Measurements from ENCODE around the gene DNM3.

DNA sequence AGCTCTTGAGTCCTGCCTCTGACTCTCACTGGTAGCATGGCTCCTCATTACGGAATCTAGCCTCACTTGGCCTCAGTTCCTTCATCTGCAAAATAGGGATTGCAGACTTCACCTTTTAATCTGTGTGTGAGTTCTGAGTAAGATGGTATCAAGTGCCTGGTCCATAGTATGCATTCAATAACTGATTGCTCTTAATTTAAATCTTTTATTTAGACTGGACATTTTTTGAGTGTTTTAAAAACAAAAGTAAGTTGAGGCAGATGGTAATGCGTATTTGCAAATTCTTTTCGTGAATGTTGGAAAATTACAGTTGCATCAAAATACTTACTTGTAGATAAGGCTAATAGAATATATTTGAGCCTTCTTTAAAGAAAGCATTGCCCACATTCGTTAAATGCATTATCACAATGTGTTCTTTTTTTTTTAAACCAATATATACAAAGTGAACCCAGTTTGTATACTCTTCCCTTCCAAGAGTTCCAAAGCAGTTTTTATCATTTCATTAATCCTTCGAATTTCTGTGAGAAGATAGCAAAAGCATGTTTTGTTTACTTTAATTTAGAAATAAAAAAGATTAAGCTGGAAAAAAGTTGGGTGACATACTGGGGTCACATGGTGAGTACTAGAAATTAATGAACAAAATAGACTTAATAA, 8.1 kb downstream of the DNM3 start:
- TF ChIP-seq, protein P1, sequence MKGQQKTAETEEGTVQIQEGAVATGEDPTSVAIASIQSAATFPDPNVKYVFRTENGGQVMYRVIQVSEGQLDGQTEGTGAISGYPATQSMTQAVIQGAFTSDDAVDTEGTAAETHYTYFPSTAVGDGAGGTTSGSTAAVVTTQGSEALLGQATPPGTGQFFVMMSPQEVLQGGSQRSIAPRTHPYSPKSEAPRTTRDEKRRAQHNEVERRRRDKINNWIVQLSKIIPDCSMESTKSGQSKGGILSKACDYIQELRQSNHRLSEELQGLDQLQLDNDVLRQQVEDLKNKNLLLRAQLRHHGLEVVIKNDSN (IDR thresholded peaks at IDR 0.05; ENCODE audit: borderline replicate concordance, extremely low read length, insufficient read depth, low read depth, low read length), result no peak
- TF ChIP-seq, protein P2, sequence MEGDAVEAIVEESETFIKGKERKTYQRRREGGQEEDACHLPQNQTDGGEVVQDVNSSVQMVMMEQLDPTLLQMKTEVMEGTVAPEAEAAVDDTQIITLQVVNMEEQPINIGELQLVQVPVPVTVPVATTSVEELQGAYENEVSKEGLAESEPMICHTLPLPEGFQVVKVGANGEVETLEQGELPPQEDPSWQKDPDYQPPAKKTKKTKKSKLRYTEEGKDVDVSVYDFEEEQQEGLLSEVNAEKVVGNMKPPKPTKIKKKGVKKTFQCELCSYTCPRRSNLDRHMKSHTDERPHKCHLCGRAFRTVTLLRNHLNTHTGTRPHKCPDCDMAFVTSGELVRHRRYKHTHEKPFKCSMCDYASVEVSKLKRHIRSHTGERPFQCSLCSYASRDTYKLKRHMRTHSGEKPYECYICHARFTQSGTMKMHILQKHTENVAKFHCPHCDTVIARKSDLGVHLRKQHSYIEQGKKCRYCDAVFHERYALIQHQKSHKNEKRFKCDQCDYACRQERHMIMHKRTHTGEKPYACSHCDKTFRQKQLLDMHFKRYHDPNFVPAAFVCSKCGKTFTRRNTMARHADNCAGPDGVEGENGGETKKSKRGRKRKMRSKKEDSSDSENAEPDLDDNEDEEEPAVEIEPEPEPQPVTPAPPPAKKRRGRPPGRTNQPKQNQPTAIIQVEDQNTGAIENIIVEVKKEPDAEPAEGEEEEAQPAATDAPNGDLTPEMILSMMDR (IDR thresholded peaks at IDR 0.05 in 2 of 3, conservative IDR thresholded peaks at IDR 0.05 in 1 of 3; ENCODE audit: control insufficient read depth in 2 of 3, extremely low read depth in 1 of 3, insufficient read depth in 1 of 3, low read depth in 3 of 3, low read length in 3 of 3), result no peak
- no peak for TF ChIP-seq BRCA1 (IDR thresholded peaks at IDR 0.05; ENCODE audit: low read depth, low read length)

All from GM12878 (cell line).